Spleen (tissue), 11 donors: ENCODE measurements around the gene DSTYK. TPM values are rescaled to one million over a fixed set of nuclear protein-coding genes. Genes with fewer than 3 reads are reported as not detected.

Experiments
- DNase-seq: peaks from one replicate; pipeline ENCODE4 v3.0.0-alpha.2; 2020
- H3K27ac ChIP-seq, 8 donors: fragments of 200-600 bp; sonication (generic) in 7 of 8; 1 replicate in 4 of 8; 2 replicates in 4 of 8; pipeline versions ENCODE4 v1.5.0 to v1.8.0; 2016 to 2021; ENCODE audit warnings: inconsistent platforms in 4 of 8, mild to moderate bottlenecking in 4 of 8, moderate library complexity in 1 of 8
- H3K27me3 ChIP-seq, 7 donors: fragments of 200-600 bp; sonication (generic) in 6 of 7; replicated peaks in 1 of 7; 1 replicate in 4 of 7; 2 replicates in 3 of 7; pipeline versions ENCODE4 v1.5.0 to v1.8.0; 2016 to 2021; ENCODE audit warnings: inconsistent platforms in 3 of 7, mild to moderate bottlenecking in 1 of 7
- H3K36me3 ChIP-seq, 6 donors: fragments of 200-600 bp; sonication (generic) in 5 of 6; 1 replicate in 4 of 6; 2 replicates in 2 of 6; pipeline versions ENCODE4 v1.5.0 to v1.8.0; 2016 to 2021; ENCODE audit warnings: inconsistent platforms in 2 of 6
- H3K4me1 ChIP-seq, 6 donors: fragments of 200-600 bp; sonication (generic) in 5 of 6; 1 replicate in 3 of 6; 2 replicates in 3 of 6; pipeline versions ENCODE4 v1.5.0 to v1.8.0; 2016 to 2021; ENCODE audit warnings: inconsistent platforms in 3 of 6
- H3K4me3 ChIP-seq, 8 donors: fragments of 200-600 bp; sonication (generic) in 7 of 8; 1 replicate in 4 of 8; 2 replicates in 4 of 8; pipeline versions ENCODE4 v1.5.0 to v1.8.0; 2016 to 2021; ENCODE audit warnings: inconsistent platforms in 4 of 8, mild to moderate bottlenecking in 4 of 8, moderate library complexity in 2 of 8
- H3K9me3 ChIP-seq, 8 donors: fragments of 200-600 bp; sonication (generic) in 7 of 8; 1 replicate in 4 of 8; 2 replicates in 4 of 8; pipeline versions ENCODE4 v1.5.0 to v1.8.0; 2016 to 2021; ENCODE audit warnings: inconsistent platforms in 4 of 8
- CTCF ChIP-seq, 11 experiments: fragments of 200-600 bp in 7 of 11; fragments of 450-650 bp in 4 of 11; sonication (generic) in 4 of 11; IDR thresholded peaks in 8 of 11; conservative IDR thresholded peaks in 3 of 11; 1 replicate in 7 of 11; 2 replicates in 4 of 11; pipeline versions ENCODE4 v1.4.0 to v1.8.0; 2016 to 2021; ENCODE audit warnings: antibody characterized with exemption in 11 of 11, inconsistent platforms in 4 of 11, mild to moderate bottlenecking in 1 of 11
- POLR2A ChIP-seq, 3 donors: fragments of 450-650 bp; IDR thresholded peaks; one replicate each; pipeline ENCODE4 v1.5.1; 2017; ENCODE audit warnings: antibody characterized with exemption in 3 of 3, mild to moderate bottlenecking in 1 of 3
- POLR2AphosphoS5 ChIP-seq, 3 donors: sonication (generic); formaldehyde crosslinking; IDR thresholded peaks; one replicate each; pipeline ENCODE4 v1.5.1; 2017; ENCODE audit warnings: antibody characterized with exemption in 3 of 3
- WGBS, 5 donors: extraction: QIAGEN DNeasy Blood & Tissue Kit in 3 of 5; methylation state at CpG; one replicate each; pipeline versions ENCODE4 v1.1.5 to v1.1.7; 2013 to 2018; 5-methylcytosine and 5-hydroxymethylcytosine counted together
- intact Hi-C: fragments of 100-400 bp; cut with DNase I; formaldehyde crosslinking; loops from one replicate; pipeline ENCODE4 v1.15.0; 2023; ENCODE audit warnings: low total_unique reads
- polyA plus RNA-seq, 3 donors: library from polyadenylated mRNA; stranded (reverse); fragments of 200-250 nt; gene quantifications; one replicate each; pipeline ENCODE4 v1.2.1, GENCODE V29; 2013
- total RNA-seq, 7 donors: library from RNA; depleted of rRNA in 3 of 7; stranded (reverse); fragments of >200 nt in 3 of 7; fragmentation: NEBNext Ultra II Directional in 4 of 7; extraction: Animal tissue kit (Norgen Biotek cat#: 25700) in 4 of 7; gene quantifications; one replicate each; pipeline versions ENCODE4 v1.1.0 to v1.2.1, GENCODE V29; 2016 to 2021
- donor health status: healthy with polysubstance abuse.
- donor health status: DM: no; HTN: no; CAD: no; lungs with moderate emphysema.
- donor health status: DM: no; HTN: no; CAD: no.
- donor health status: Bipolar disorder and iron deficiency.
- donor health status: healthy.
- donor health status: DM: no; HTN: no; CAD: no.
- donor health status: DM: yes; HTN: yes; CAD: no.

The DSTYK gene
- total and polyA plus RNA-seq, 10 donors, result 2.2 to 24.3 (median 16.1) TPM

- DNase-seq, result no peak
- no peak for TF ChIP-seq POLR2AphosphoS5 (IDR thresholded peaks at IDR 0.05)
- no peak for TF ChIP-seq CTCF (IDR thresholded peaks at IDR 0.05 in 8 of 11, conservative IDR thresholded peaks at IDR 0.05 in 3 of 11)
- no peak for TF ChIP-seq POLR2A (IDR thresholded peaks at IDR 0.05)
- H3K9me3 ChIP-seq, result no peaks in the 10 kb centered on the region
- no peaks in the 10 kb centered on the region for H3K27me3 ChIP-seq
- 65 to 87% (median 81%) methylated on average over 3 of the region's 3 CpGs for WGBS, 5 donors
- H3K36me3 ChIP-seq, result no peaks in the 10 kb centered on the region
- no peak overlapping the region for H3K4me3 ChIP-seq
- intact Hi-C loops, result loop anchor here (10.0 kb wide), 1 partner anchor 97 kb away; the partner anchor contains the start of gene TMCC2
- peaks cover 4 to 18% (median 6%) of the 10 kb centered on the region in 6 donors for H3K4me1 ChIP-seq
- no peak overlapping the region for H3K27ac ChIP-seq
Observed at GRCh38 chr1:205127646-205128045, 83.9 kb downstream of the DSTYK start.

- no peaks in the 10 kb centered on the region for H3K27me3 ChIP-seq
- H3K36me3 ChIP-seq, result no peaks in the 10 kb centered on the region
- WGBS, 5 donors, result 60 to 76% (median 71%) methylated on average over 7 of the region's 7 CpGs
- DNase-seq, result no peak
- no peak for TF ChIP-seq POLR2AphosphoS5 (IDR thresholded peaks at IDR 0.05)
- no peak for TF ChIP-seq CTCF (IDR thresholded peaks at IDR 0.05 in 8 of 11, conservative IDR thresholded peaks at IDR 0.05 in 3 of 11)
- no peak for TF ChIP-seq POLR2A (IDR thresholded peaks at IDR 0.05)
- H3K4me1 ChIP-seq, result peaks cover 19 to 39% (median 25%) of the 10 kb centered on the region in 6 donors
- no peaks in the 10 kb centered on the region for H3K9me3 ChIP-seq
- H3K4me3 ChIP-seq, result no peak overlapping the region
- H3K27ac ChIP-seq, result peak overlapping the region in 3 of 8 donors; percentile 3 to 4 (median 3)
- intact Hi-C loops, result loop anchor here (10.0 kb wide), 1 partner anchor 100 kb away; the partner anchor contains the start of gene TMCC2
Observed at GRCh38 chr1:205124726-205125125, 86.8 kb downstream of the DSTYK start.

GRCh38 chr1:205122489-205122882 is 89.0 kb downstream of the DSTYK start:
- peaks cover 0 to 21% (median 8%) of the 10 kb centered on the region in 6 donors for H3K36me3 ChIP-seq
- H3K27ac ChIP-seq, result peak overlapping the region; percentile 90 to 99 (median 94)
- TF ChIP-seq POLR2AphosphoS5 (IDR thresholded peaks at IDR 0.05) (no peak), POLR2A (IDR thresholded peaks at IDR 0.05) (no peak), CTCF (IDR thresholded peaks at IDR 0.05 in 8 of 11, conservative IDR thresholded peaks at IDR 0.05 in 3 of 11) (no peak)
- intact Hi-C loops, result loop anchor here (10.0 kb wide), 1 partner anchor 102 kb away; the partner anchor contains the start of gene TMCC2
- H3K27me3 ChIP-seq, result no peaks in the 10 kb centered on the region
- H3K4me1 ChIP-seq, result peaks cover 25 to 61% (median 40%) of the 10 kb centered on the region in 6 donors
- peak overlapping the region; percentile 26 to 90 (median 84) for H3K4me3 ChIP-seq
- no peak for DNase-seq
- 8 to 24% (median 13%) methylated on average over 9 of the region's 9 CpGs for WGBS, 5 donors
- no peaks in the 10 kb centered on the region for H3K9me3 ChIP-seq

- Histone ChIP-seq H3K4me1 (peaks cover 25 to 67% (median 42%) of the 10 kb centered on the region in 6 donors), H3K36me3 (peaks cover 0 to 27% (median 9%) of the 10 kb centered on the region in 6 donors), H3K9me3 (no peaks in the 10 kb centered on the region), H3K27ac (peak within 1 kb of the TSS; percentile 90 to 99 (median 94)), H3K4me3 (peak within 1 kb of the TSS; percentile 55 to 91 (median 86)), H3K27me3 (no peaks in the 10 kb centered on the region)
- intact Hi-C loops, result loop anchor here (10.0 kb wide), 1 partner anchor 103 kb away; the partner anchor contains the start of gene TMCC2
- peak; percentile 98 for DNase-seq
- TF ChIP-seq POLR2AphosphoS5 (IDR thresholded peaks at IDR 0.05) (peak; percentile 92 to 94 (median 93)), CTCF (IDR thresholded peaks at IDR 0.05 in 8 of 11, conservative IDR thresholded peaks at IDR 0.05 in 3 of 11) (peak in 10 of 11 experiments; percentile 18 to 71 (median 65)), POLR2A (IDR thresholded peaks at IDR 0.05) (peak; percentile 47 to 87 (median 75))
- 0 to 1% (median 0%) methylated on average over 38 to 46 of the region's 46 CpGs for WGBS, 5 donors
Observed at GRCh38 chr1:205121660-205122488, 89.6 kb downstream of the DSTYK start, which contains the start of gene RBBP5. Gene RBBP5 (minus strand): TSS chr1:205121978. CDS start chr1:205121873, 105 bp downstream.
